CD4-positive, alpha-beta T cell (primary cell): ENCODE data around the gene MEIOC. TPM values are rescaled to one million over a fixed set of nuclear protein-coding genes. Genes with fewer than 3 reads are reported as not detected.
A peak's percentile ranks its signal among the peaks of the same experiment; 100 is the strongest.
"Not testable (repeated sequence)": the region's sequence is repeated elsewhere in the genome, so short reads cannot be mapped to it uniquely, and the experiment has no call there.

Source experiments
- ATAC-seq: fragments of 200-7000 bp; cut with Tn5 transposase; one replicate; pipeline ENCODE4 v1.10.0; 2022; ENCODE audit warnings: mild to moderate bottlenecking; ENCODE audit not compliant: poor library complexity
- CTCF ChIA-PET: fragments of 350-600 bp; sonication (Branson Sonifier 250); formaldehyde crosslinking; loops from one replicate; lab custom pipeline; 2021; ENCODE audit warnings: antibody characterized with exemption, inconsistent platforms; lab: Charles Lee
- POLR2A ChIA-PET: fragments of 350-600 bp; sonication (Branson Sonifier 250); formaldehyde crosslinking; loops from one replicate; lab custom pipeline; 2021; ENCODE audit warnings: antibody characterized with exemption, inconsistent platforms; lab: Charles Lee
- DNase-seq, 14 experiments: peaks; one replicate each; pipeline ENCODE4 v3.0.0-alpha.2; 2013 to 2020; ENCODE audit warnings: mixed read lengths in 2 of 14
- H3K27ac ChIP-seq, 2 donors: one replicate each; pipeline versions ENCODE4 v1.5.1 to v1.7.0; 2013; ENCODE audit warnings: low read length in 2 of 2, low read depth in 1 of 2, mild to moderate bottlenecking in 1 of 2
- H3K27me3 ChIP-seq, 2 experiments: 1 replicate in 1 of 2; 2 replicates in 1 of 2; pipeline versions ENCODE4 v1.6.1 to v1.7.0; 2013; ENCODE audit warnings: low read length in 2 of 2, control low read depth in 1 of 2, mild to moderate bottlenecking in 1 of 2, moderate library complexity in 1 of 2; ENCODE audit not compliant: insufficient read depth in 2 of 2, control insufficient read depth in 1 of 2
- H3K36me3 ChIP-seq: one replicate; pipeline ENCODE4 v1.6.1; 2013; ENCODE audit warnings: low read length, control low read depth; ENCODE audit not compliant: insufficient read depth
- H3K4me1 ChIP-seq: one replicate; pipeline ENCODE4 v1.6.1; 2013; ENCODE audit warnings: low read length, control low read depth; ENCODE audit not compliant: insufficient read depth
- H3K4me3 ChIP-seq: one replicate; pipeline ENCODE4 v1.5.1; 2013; ENCODE audit warnings: mild to moderate bottlenecking, low read length, moderate library complexity
- H3K9me3 ChIP-seq, 2 experiments: 1 replicate in 1 of 2; 2 replicates in 1 of 2; pipeline versions ENCODE4 v1.6.1 to v1.7.0; 2013; ENCODE audit warnings: low read length in 2 of 2, mild to moderate bottlenecking in 2 of 2, control low read depth in 1 of 2, moderate library complexity in 1 of 2; ENCODE audit not compliant: control insufficient read depth in 1 of 2, insufficient read depth in 1 of 2
- H3K27ac Mint-ChIP-seq: one replicate; pipeline ENCODE4 v1.8.0; 2020; ENCODE audit warnings: mixed read lengths
- H3K27me3 Mint-ChIP-seq: one replicate; pipeline ENCODE4 v1.8.0; 2021; ENCODE audit warnings: mixed read lengths
- H3K36me3 Mint-ChIP-seq: one replicate; pipeline ENCODE4 v1.8.0; 2021; ENCODE audit warnings: low read depth, mixed read lengths
- H3K4me1 Mint-ChIP-seq: one replicate; pipeline ENCODE4 v1.8.0; 2021; ENCODE audit warnings: low read depth, mixed read lengths
- H3K4me3 Mint-ChIP-seq: one replicate; pipeline ENCODE4 v1.8.0; 2020; ENCODE audit warnings: mild to moderate bottlenecking, mixed read lengths
- H3K9me3 Mint-ChIP-seq: one replicate; pipeline ENCODE4 v1.8.0; 2020; ENCODE audit warnings: mixed read lengths
- CTCF ChIP-seq: fragments of 200-600 bp; IDR thresholded peaks from one replicate; pipeline ENCODE4 v1.8.0; 2022; ENCODE audit warnings: antibody characterized with exemption, mild to moderate bottlenecking
- intact Hi-C, 2 experiments: fragments of 100-400 bp; cut with DNase I in 1 of 2; cut with micrococcal nuclease in 1 of 2; formaldehyde crosslinking; loops; one replicate each; pipeline versions ENCODE4 v1.15.1 to v1.9.0; 2023 to 2025; cut with DNase I, micrococcal nuclease
- total RNA-seq, 174 experiments: library from RNA in 2 of 174; stranded (reverse) in 2 of 174; gene quantifications; one replicate each; pipeline ENCODE4 v1.2.3 and lab custom pipeline; 2021 to 2026

MEIOC gene
- total RNA-seq, 2 experiments from 2014 or later, result 0.08 TPM; not detected in 1

- intact Hi-C loops, result no loop called here
- H3K4me1 ChIP-seq, result no peaks in the 10 kb centered on the region
- no peak overlapping the region for H3K4me3 ChIP-seq
- DNase-seq (no peak), ATAC-seq (no peak)
- Mint-ChIP-seq H3K27me3 (peaks cover 39% of the 10 kb centered on the region), H3K36me3 (no peaks in the 10 kb centered on the region), H3K9me3 (no peaks in the 10 kb centered on the region), H3K27ac (no peak overlapping the region), H3K4me1 (no peaks in the 10 kb centered on the region), H3K4me3 (no peak overlapping the region)
- no peak for TF ChIP-seq CTCF
- H3K9me3 ChIP-seq, result peaks cover 0 to 4% of the 10 kb centered on the region in 2 experiments
- POLR2A ChIA-PET, result no interaction called here
- H3K27ac ChIP-seq, result no peak overlapping the region
- no peaks in the 10 kb centered on the region for H3K36me3 ChIP-seq
- H3K27me3 ChIP-seq, result peaks cover 7 to 10% of the 10 kb centered on the region in 2 experiments
- CTCF ChIA-PET, result interaction anchor here (0.7 kb wide), 1 partner anchor 19 kb away, joined by 4 read pairs; no protein-coding TSS in a partner anchor
These were observed 25.6 kb upstream of the MEIOC start for GRCh38 chr17:44630703-44631102.

- H3K9me3 Mint-ChIP-seq, result no peaks in the 10 kb centered on the region
- no peaks in the 10 kb centered on the region for H3K36me3 ChIP-seq
- ATAC-seq (no peak), DNase-seq (no peak)
- H3K4me3 ChIP-seq, result no peak overlapping the region
- no peaks in the 10 kb centered on the region for H3K36me3 Mint-ChIP-seq
- peaks cover 0 to 9% of the 10 kb centered on the region in 2 experiments for H3K27me3 ChIP-seq
- H3K9me3 ChIP-seq, result peaks cover 0 to 2% of the 10 kb centered on the region in 2 experiments
- no peaks in the 10 kb centered on the region for H3K4me1 Mint-ChIP-seq
- H3K4me1 ChIP-seq, result no peaks in the 10 kb centered on the region
- H3K4me3 Mint-ChIP-seq, result no peak overlapping the region
- ChIA-PET CTCF (no interaction called here), POLR2A (no interaction called here)
- no peak overlapping the region for H3K27ac ChIP-seq
- intact Hi-C loops, result no loop called here
- H3K27ac Mint-ChIP-seq, result no peak overlapping the region
- TF ChIP-seq CTCF, result no peak
- peaks cover 42% of the 10 kb centered on the region for H3K27me3 Mint-ChIP-seq
These were observed 22.3 kb upstream of the MEIOC start for GRCh38 chr17:44633998-44634397.

- DNase-seq, H3K9me3 ChIP-seq, intact Hi-C loops, H3K4me1 ChIP-seq, H3K27ac Mint-ChIP-seq, H3K4me3 ChIP-seq, H3K9me3 Mint-ChIP-seq, POLR2A ChIA-PET, H3K4me1 Mint-ChIP-seq, H3K27me3 ChIP-seq, H3K27ac ChIP-seq, ATAC-seq, H3K36me3 Mint-ChIP-seq, H3K36me3 ChIP-seq, H3K4me3 Mint-ChIP-seq: not testable (repeated sequence)
- H3K27me3 Mint-ChIP-seq, result peaks cover 40% of the 10 kb centered on the region
- CTCF ChIA-PET, result interaction anchor here (0.6 kb wide), 1 partner anchor 1757 kb away, joined by 4 read pairs; no protein-coding TSS in a partner anchor
These were observed 21.9 kb upstream of the MEIOC start for GRCh38 chr17:44634401-44634800.

GRCh38 chr17:44636562-44636961, 19.7 kb upstream of the MEIOC start:
- POLR2A ChIA-PET, result no interaction called here
- Mint-ChIP-seq H3K4me1 (no peaks in the 10 kb centered on the region), H3K27me3 (peaks cover 39% of the 10 kb centered on the region), H3K9me3 (no peaks in the 10 kb centered on the region), H3K4me3 (no peak overlapping the region), H3K36me3 (no peaks in the 10 kb centered on the region), H3K27ac (no peak overlapping the region)
- H3K9me3 ChIP-seq, result no peaks in the 10 kb centered on the region
- ATAC-seq (no peak), DNase-seq (peak in 3 of 14 experiments; percentile 17 to 19 (median 19))
- peaks cover 3 to 12% of the 10 kb centered on the region in 2 experiments for H3K27me3 ChIP-seq
- H3K36me3 ChIP-seq, result no peaks in the 10 kb centered on the region
- no peak overlapping the region for H3K27ac ChIP-seq
- no peak overlapping the region for H3K4me3 ChIP-seq
- no peak for TF ChIP-seq CTCF
- CTCF ChIA-PET, result no interaction called here
- intact Hi-C loops, result loop anchor here (2.0 to 5.0 kb wide), 2 partner anchors 104 kb away; no protein-coding TSS in a partner anchor
- no peaks in the 10 kb centered on the region for H3K4me1 ChIP-seq
